Astrocyte of the spinal cord (primary cell): ENCODE data around the gene LMO4.

Source experiments
- DNase-seq: peaks from one replicate; pipeline ENCODE4 v3.0.0; 2011; ENCODE audit warnings: low read depth, low spot score
- H3K4me3 ChIP-seq: 2 replicates; pipeline ENCODE4 v1.5.1; 2011; ENCODE audit warnings: low read depth, mild to moderate bottlenecking, low read length, moderate library complexity
- CTCF ChIP-seq: IDR thresholded peaks from 2 replicates; pipeline ENCODE4 v1.5.1; 2012; ENCODE audit warnings: low read depth, mild to moderate bottlenecking, low read length, inconsistent platforms
- in situ Hi-C: cut with HindIII; loops from 2 replicates; pipeline ENCODE4 v1.10.0; 2017; ENCODE audit warnings: low sequenced_read_pairs

Gene LMO4

GRCh38 chr1:87305762-87306161 lies 22.9 kb upstream of the LMO4 start:
- in situ Hi-C loops, result no loop called here
- H3K4me3 ChIP-seq, result no peak overlapping the region
- DNase-seq, result no peak
- TF ChIP-seq CTCF, result no peak

- H3K4me3 ChIP-seq, result no peak overlapping the region
- no peak for DNase-seq
- TF ChIP-seq CTCF, result no peak
- in situ Hi-C loops, result no loop called here
Observed at GRCh38 chr1:87307306-87307705, 21.4 kb upstream of the LMO4 start.

- no peak overlapping the region for H3K4me3 ChIP-seq
- in situ Hi-C loops, result no loop called here
- TF ChIP-seq CTCF, result no peak
- DNase-seq, result no peak
Observed at GRCh38 chr1:87307931-87308330, 20.7 kb upstream of the LMO4 start.

GRCh38 chr1:87314091-87314490 lies 14.6 kb upstream of the LMO4 start:
- H3K4me3 ChIP-seq, result no peak overlapping the region
- TF ChIP-seq CTCF, result no peak
- DNase-seq, result no peak
- in situ Hi-C loops, result no loop called here

- in situ Hi-C loops, result no loop called here
- TF ChIP-seq CTCF, result no peak
- no peak overlapping the region for H3K4me3 ChIP-seq
- DNase-seq, result no peak
Observed at GRCh38 chr1:87318056-87318650, 10.5 kb upstream of the LMO4 start.

GRCh38 chr1:87318806-87319205 lies 9.9 kb upstream of the LMO4 start:
- no peak for TF ChIP-seq CTCF
- in situ Hi-C loops, result no loop called here

More at GRCh38 chr1:87318806-87319205, 9.9 kb upstream of the LMO4 start:
- DNase-seq, result no peak
- no peak overlapping the region for H3K4me3 ChIP-seq
